HEK293 (cell line): ENCODE results near the gene TNIP1.

Experiments used
- CTCF ChIP-seq: fragments of 450-650 bp; formaldehyde crosslinking; IDR thresholded peaks from 2 replicates; pipeline ENCODE4 v1.5.1; 2016; ENCODE audit warnings: missing biosample characterization, missing genetic modification characterization
- ZEB2 ChIP-seq: fragments of 450-650 bp; formaldehyde crosslinking; IDR thresholded peaks from 2 replicates; pipeline ENCODE4 v1.5.1; 2016; ENCODE audit warnings: missing biosample characterization, missing genetic modification characterization

DNA sequence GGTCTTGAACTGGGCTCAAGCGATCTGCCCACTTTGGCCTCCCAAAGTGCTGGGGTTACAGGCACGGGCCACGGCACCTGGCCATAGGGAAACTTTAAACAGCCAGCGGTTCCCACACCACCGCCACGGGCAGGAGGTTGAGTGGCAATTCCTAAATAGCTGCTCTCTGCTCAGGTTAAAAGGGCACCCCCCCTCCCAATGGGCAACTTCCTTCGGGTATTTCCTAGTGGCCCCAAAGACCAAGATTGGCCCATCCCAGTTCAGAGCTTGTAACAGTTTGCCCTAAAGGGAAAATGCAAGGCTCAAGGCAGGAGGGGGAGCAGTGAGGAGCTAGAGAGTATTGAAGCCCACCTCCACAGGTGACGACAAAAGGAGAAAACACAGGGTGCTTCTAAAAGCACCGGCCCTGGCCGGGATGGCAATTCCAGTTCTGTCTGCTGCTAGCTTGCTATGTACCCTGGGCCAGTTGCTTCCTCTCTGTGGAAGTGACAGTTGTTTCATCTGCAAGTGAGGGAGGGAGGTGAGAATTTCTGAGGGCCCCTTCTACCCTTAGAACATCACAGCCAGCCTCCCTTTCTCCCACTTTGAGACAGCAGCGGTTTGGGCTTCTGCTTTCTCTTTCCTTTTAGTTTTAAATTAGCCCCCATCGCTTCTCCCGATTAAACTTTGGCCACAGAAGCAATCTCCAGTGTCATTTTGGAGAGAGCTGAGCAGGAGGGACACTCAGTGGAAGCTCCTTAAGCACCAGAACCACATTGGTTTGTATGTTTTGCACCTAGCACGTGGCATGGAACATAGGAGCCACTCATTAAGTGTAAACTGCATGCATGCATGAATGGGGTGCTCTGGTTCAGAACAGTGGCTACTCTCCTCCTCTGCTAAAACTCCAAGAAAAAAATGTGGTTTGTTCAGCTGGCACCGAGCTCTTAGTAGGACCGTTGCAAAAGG, 17.3 kb upstream of the TNIP1 start:
- TF ChIP-seq CTCF (tag by site-specific recombination), result no peak
- TF ChIP-seq ZEB2 (tag by site-specific recombination), result no peak
